WTC11 (cell line): Measurements from ENCODE around the gene VRTN. TPM values are rescaled to one million over a fixed set of nuclear protein-coding genes. Genes with fewer than 3 reads are reported as not detected.

ENCODE experiments used
- ATAC-seq: fragments of 200-7000 bp; cut with Tn5 transposase; 2 replicates; pipeline ENCODE4 v1.10.0; 2021; ENCODE audit warnings: mild to moderate bottlenecking, moderate library complexity
- CTCF ChIA-PET: fragments of 300-600 bp; sonication (Branson Sonifier 250); formaldehyde crosslinking; loops from one replicate; lab custom pipeline; 2021; ENCODE audit warnings: antibody characterized with exemption; lab: Charles Lee
- POLR2A ChIA-PET: fragments of 350-600 bp; sonication (Branson Sonifier 250); formaldehyde crosslinking; loops from one replicate; lab custom pipeline; 2021; ENCODE audit warnings: antibody characterized with exemption; lab: Charles Lee
- DNase-seq: peaks from one replicate; pipeline ENCODE4 v3.0.0; 2021; ENCODE audit warnings: low spot score
- H3K27ac Mint-ChIP-seq: 2 replicates; pipeline ENCODE4 v1.8.0; 2021; ENCODE audit warnings: mixed read lengths
- H3K27me3 Mint-ChIP-seq: 2 replicates; pipeline ENCODE4 v1.8.0; 2021; ENCODE audit warnings: low read depth, mild to moderate bottlenecking, moderate library complexity, mixed read lengths
- H3K36me3 Mint-ChIP-seq: 2 replicates; pipeline ENCODE4 v1.8.0; 2021; ENCODE audit warnings: mixed read lengths
- H3K4me1 Mint-ChIP-seq: 2 replicates; pipeline ENCODE4 v1.8.0; 2022; ENCODE audit warnings: mixed read lengths
- H3K4me3 Mint-ChIP-seq: 2 replicates; pipeline ENCODE4 v1.8.0; 2021; ENCODE audit warnings: mild to moderate bottlenecking, moderate library complexity, mixed read lengths
- H3K9me3 Mint-ChIP-seq: 2 replicates; pipeline ENCODE4 v1.8.0; 2021; ENCODE audit warnings: mixed read lengths
- EMX1 ChIP-seq: fragments of 250-450 bp; sonication (Bioruptor Pico); IDR thresholded peaks from 2 replicates; pipeline ENCODE4 v1.8.0; 2021; ENCODE audit warnings: mild to moderate bottlenecking
- FOXK1 ChIP-seq: sonication (generic); formaldehyde crosslinking; IDR thresholded peaks from 2 replicates; pipeline ENCODE4 v1.8.0; 2022; ENCODE audit warnings: mild to moderate bottlenecking, moderate library complexity, missing genetic modification reagents
- GRHL2 ChIP-seq: fragments of 250-450 bp; sonication (Bioruptor Pico); IDR thresholded peaks from 2 replicates; pipeline ENCODE4 v1.8.0; 2022; ENCODE audit warnings: mild to moderate bottlenecking, moderate library complexity; ENCODE audit not compliant: insufficient replicate concordance, severe bottlenecking
- NFATC4 ChIP-seq: fragments of 250-450 bp; sonication (Bioruptor Pico); IDR thresholded peaks from 2 replicates; pipeline ENCODE4 v1.9.0; 2021; ENCODE audit warnings: mild to moderate bottlenecking
- RORB ChIP-seq: fragments of 250-450 bp; sonication (Bioruptor Pico); IDR thresholded peaks from 2 replicates; pipeline ENCODE4 v1.9.0; 2021; ENCODE audit warnings: mild to moderate bottlenecking
- SMAD3 ChIP-seq: sonication (generic); formaldehyde crosslinking; IDR thresholded peaks from 2 replicates; pipeline ENCODE4 v1.8.0; 2022; ENCODE audit warnings: missing genetic modification reagents, mild to moderate bottlenecking, borderline replicate concordance
- ZNF219 ChIP-seq: sonication (generic); formaldehyde crosslinking; IDR thresholded peaks from 2 replicates; pipeline ENCODE4 v1.8.0; 2023; ENCODE audit warnings: missing genetic modification reagents, mild to moderate bottlenecking, borderline replicate concordance
- ZNF232 ChIP-seq: sonication (generic); formaldehyde crosslinking; IDR thresholded peaks from 2 replicates; pipeline ENCODE4 v1.8.0; 2022; ENCODE audit warnings: mild to moderate bottlenecking, missing genetic modification reagents
- total RNA-seq: library from RNA; stranded (reverse); gene quantifications from 3 replicates; pipeline ENCODE4 v1.2.3, GENCODE V29; 2021
- TF ChIP-seq, protein P1 (sequence below): fragments of 250-450 bp; sonication (Bioruptor Pico); conservative IDR thresholded peaks from 2 replicates; pipeline ENCODE4 v1.9.0; 2021; ENCODE audit warnings: mild to moderate bottlenecking
- TF ChIP-seq, protein P2 (sequence below): fragments of 250-450 bp; sonication (Bioruptor Pico); IDR thresholded peaks from 2 replicates; pipeline ENCODE4 v1.9.0; 2021; ENCODE audit warnings: mild to moderate bottlenecking
- TF ChIP-seq, protein P3 (sequence below): fragments of 250-450 bp; sonication (Bioruptor Pico); IDR thresholded peaks from 2 replicates; pipeline ENCODE4 v1.8.0; 2021; ENCODE audit warnings: mild to moderate bottlenecking
- TF ChIP-seq, protein P4 (sequence below): fragments of 250-450 bp; sonication (Bioruptor Pico); IDR thresholded peaks from 2 replicates; pipeline ENCODE4 v2.1.2; 2022; ENCODE audit warnings: mild to moderate bottlenecking, moderate library complexity
- TF ChIP-seq, protein P5 (sequence below): sonication (generic); formaldehyde crosslinking; IDR thresholded peaks from 2 replicates; pipeline ENCODE4 v1.8.1; 2022; ENCODE audit warnings: mild to moderate bottlenecking, missing genetic modification reagents, moderate library complexity, borderline replicate concordance
- TF ChIP-seq, protein P6 (sequence below): sonication (generic); formaldehyde crosslinking; IDR thresholded peaks from 2 replicates; pipeline ENCODE4 v1.8.0; 2022; ENCODE audit warnings: mild to moderate bottlenecking, missing genetic modification reagents

Gene VRTN
- total RNA-seq, 1 experiment from 2014 or later = 106 TPM

DNA sequence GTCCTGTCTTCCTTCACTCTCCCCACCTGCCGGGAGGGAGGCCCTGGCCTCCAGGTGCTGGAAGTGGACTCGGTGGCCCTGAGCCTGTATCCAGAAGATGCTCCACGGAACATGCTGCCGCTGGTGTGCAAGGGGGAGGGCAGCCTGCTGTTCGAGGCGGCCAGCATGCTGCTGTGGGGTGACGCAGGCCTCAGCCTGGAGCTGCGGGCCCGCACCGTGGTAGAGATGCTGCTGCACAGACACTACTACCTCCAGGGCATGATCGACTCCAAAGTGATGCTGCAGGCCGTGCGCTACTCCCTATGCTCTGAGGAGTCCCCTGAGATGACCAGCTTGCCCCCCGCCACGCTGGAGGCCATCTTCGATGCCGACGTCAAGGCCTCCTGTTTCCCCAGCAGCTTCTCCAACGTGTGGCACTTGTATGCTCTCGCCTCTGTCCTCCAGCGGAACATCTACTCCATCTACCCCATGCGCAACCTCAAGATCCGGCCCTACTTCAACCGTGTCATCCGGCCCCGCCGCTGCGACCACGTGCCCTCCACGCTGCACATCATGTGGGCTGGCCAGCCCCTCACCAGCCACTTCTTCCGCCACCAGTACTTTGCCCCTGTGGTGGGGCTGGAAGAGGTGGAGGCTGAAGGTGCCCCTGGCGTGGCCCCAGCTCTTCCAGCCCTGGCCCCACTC, 8.8 kb downstream of the VRTN start:
- H3K4me1 Mint-ChIP-seq = peaks cover 56% of the 10 kb centered on the region
- TF ChIP-seq, protein P1, sequence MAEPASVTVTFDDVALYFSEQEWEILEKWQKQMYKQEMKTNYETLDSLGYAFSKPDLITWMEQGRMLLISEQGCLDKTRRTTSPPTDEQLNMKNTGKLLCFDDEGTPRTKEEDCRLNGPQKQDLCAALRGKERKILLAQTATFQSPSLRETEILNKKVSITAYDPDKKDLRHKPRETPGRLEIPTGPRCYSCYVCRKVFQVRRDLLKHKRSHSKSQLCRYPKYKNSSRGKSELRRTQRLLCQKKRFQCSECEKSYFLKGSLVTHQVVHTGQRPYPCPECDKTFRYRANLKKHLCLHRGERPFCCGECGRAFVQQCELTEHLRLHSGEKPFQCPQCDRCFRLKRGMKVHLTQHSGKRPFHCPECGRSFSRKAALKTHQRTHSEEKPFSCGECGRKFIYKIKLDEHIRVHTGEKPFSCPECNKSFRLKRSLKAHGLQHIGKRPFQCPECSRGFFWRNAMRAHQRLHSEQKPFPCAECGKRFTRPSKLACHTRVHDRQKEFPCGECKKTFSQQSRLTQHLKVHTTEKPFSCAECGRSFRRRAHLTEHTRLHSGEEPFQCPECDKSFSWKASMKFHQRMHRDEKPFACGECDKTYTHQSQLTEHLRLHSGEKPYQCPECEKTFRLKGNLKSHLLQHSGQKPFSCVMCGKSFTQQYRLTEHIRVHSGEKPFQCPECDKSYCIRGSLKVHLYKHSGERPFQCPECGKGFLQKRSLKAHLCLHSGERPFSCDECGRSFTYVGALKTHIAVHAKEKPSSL (CRISPR knock-in tag) = no peak
- TF ChIP-seq FOXK1 (CRISPR knock-in tag) = no peak
- no peak overlapping the region for H3K4me3 Mint-ChIP-seq
- ChIA-PET CTCF (interaction anchor here (1.0 to 1.1 kb wide), 2 partner anchors 9 to 122 kb away, joined by 3 to 5 read pairs; partner anchors contain the start of gene VRTN), POLR2A (interaction anchor here (0.9 to 1.5 kb wide), 2 partner anchors 9 to 31 kb away, joined by 4 to 7 read pairs; partner anchors contain the start of gene VRTN)
- DNase-seq (no peak), ATAC-seq (no peak)
- H3K27me3 Mint-ChIP-seq = no peaks in the 10 kb centered on the region
- H3K9me3 Mint-ChIP-seq = no peaks in the 10 kb centered on the region
- H3K36me3 Mint-ChIP-seq = peaks cover 49% of the 10 kb centered on the region
- peak overlapping the region; percentile 84 for H3K27ac Mint-ChIP-seq

DNA sequence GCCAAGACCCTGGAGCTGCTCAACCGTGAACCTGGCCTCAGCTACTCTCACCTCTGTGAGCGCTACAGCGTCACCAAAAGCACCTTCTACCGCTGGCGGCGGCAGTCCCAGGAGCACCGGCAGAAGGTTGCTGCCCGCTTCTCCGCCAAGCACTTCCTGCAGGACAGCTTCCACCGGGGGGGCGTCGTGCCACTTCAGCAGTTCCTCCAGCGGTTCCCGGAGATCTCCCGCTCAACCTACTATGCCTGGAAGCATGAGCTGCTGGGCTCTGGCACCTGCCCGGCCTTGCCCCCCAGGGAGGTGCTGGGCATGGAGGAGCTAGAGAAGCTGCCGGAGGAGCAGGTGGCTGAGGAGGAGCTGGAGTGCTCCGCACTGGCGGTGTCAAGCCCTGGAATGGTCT, 9.3 kb downstream of the VRTN start:
- H3K4me1 Mint-ChIP-seq = peaks cover 56% of the 10 kb centered on the region
- TF ChIP-seq ZNF232 = no peak
- TF ChIP-seq, protein P2, sequence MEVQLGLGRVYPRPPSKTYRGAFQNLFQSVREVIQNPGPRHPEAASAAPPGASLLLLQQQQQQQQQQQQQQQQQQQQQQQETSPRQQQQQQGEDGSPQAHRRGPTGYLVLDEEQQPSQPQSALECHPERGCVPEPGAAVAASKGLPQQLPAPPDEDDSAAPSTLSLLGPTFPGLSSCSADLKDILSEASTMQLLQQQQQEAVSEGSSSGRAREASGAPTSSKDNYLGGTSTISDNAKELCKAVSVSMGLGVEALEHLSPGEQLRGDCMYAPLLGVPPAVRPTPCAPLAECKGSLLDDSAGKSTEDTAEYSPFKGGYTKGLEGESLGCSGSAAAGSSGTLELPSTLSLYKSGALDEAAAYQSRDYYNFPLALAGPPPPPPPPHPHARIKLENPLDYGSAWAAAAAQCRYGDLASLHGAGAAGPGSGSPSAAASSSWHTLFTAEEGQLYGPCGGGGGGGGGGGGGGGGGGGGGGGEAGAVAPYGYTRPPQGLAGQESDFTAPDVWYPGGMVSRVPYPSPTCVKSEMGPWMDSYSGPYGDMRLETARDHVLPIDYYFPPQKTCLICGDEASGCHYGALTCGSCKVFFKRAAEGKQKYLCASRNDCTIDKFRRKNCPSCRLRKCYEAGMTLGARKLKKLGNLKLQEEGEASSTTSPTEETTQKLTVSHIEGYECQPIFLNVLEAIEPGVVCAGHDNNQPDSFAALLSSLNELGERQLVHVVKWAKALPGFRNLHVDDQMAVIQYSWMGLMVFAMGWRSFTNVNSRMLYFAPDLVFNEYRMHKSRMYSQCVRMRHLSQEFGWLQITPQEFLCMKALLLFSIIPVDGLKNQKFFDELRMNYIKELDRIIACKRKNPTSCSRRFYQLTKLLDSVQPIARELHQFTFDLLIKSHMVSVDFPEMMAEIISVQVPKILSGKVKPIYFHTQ (CRISPR knock-in tag) = no peak
- TF ChIP-seq, protein P3, sequence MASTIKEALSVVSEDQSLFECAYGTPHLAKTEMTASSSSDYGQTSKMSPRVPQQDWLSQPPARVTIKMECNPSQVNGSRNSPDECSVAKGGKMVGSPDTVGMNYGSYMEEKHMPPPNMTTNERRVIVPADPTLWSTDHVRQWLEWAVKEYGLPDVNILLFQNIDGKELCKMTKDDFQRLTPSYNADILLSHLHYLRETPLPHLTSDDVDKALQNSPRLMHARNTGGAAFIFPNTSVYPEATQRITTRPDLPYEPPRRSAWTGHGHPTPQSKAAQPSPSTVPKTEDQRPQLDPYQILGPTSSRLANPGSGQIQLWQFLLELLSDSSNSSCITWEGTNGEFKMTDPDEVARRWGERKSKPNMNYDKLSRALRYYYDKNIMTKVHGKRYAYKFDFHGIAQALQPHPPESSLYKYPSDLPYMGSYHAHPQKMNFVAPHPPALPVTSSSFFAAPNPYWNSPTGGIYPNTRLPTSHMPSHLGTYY = no peak
- no peak for TF ChIP-seq GRHL2 (CRISPR knock-in tag)
- ChIA-PET CTCF (interaction anchor here (1.0 to 1.1 kb wide), 2 partner anchors 10 to 122 kb away, joined by 3 to 5 read pairs; partner anchors contain the start of gene VRTN), POLR2A (interaction anchor here (0.9 kb wide), 1 partner anchor 10 kb away, joined by 4 read pairs; the partner anchor contains the start of gene VRTN)
- H3K27ac Mint-ChIP-seq = peak overlapping the region; percentile 84; the same call in 1 of the 2 replicates
- H3K27me3 Mint-ChIP-seq = no peaks in the 10 kb centered on the region
- DNase-seq (no peak), ATAC-seq (no peak)
- no peak overlapping the region for H3K4me3 Mint-ChIP-seq
- H3K36me3 Mint-ChIP-seq = peaks cover 46% of the 10 kb centered on the region
- H3K9me3 Mint-ChIP-seq = no peaks in the 10 kb centered on the region

DNA sequence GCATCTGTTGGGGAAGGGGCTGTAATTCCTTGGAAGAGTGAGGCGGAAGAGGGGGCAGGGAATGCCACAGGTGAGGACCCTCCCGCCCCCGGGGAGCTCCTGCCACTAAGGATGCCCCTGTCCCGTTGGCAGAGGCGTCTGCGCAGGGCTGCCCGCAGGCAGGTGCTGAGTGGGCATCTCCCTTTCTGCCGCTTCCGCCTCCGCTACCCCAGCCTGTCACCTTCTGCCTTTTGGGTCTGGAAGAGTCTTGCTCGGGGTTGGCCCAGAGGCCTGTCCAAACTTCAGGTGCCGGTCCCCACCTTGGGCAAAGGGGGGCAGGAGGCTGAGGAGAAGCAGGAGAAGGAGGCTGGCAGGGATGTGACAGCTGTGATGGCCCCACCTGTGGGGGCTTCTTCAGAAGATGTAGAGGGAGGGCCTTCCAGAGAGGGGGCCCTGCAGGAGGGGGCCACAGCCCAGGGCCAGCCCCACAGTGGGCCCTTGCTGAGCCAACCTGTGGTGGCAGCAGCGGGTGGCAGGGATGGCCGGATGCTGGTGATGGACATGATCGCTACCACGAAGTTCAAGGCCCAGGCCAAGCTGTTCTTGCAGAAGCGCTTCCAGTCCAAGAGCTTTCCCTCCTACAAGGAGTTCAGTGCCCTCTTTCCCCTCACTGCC, 10.0 kb downstream of the VRTN start:
- Mint-ChIP-seq H3K4me3 (no peak overlapping the region), H3K36me3 (peaks cover 43% of the 10 kb centered on the region), H3K27ac (peak overlapping the region; percentile 81; the same call in 1 of the 2 replicates), H3K27me3 (no peaks in the 10 kb centered on the region), H3K4me1 (peaks cover 53% of the 10 kb centered on the region), H3K9me3 (no peaks in the 10 kb centered on the region)
- ChIA-PET CTCF (interaction anchor here (1.0 kb wide), 1 partner anchor 10 kb away, joined by 3 read pairs; the partner anchor contains the start of gene VRTN), POLR2A (interaction anchor here (0.5 kb wide), 1 partner anchor 13 kb away, joined by 7 read pairs; no protein-coding TSS in a partner anchor)
- ATAC-seq (no peak), DNase-seq (no peak)
- TF ChIP-seq NFATC4 (CRISPR knock-in tag) (no peak), SMAD3 (CRISPR knock-in tag) (no peak), RORB (CRISPR knock-in tag) (no peak), EMX1 (CRISPR knock-in tag) (no peak), ZNF219 (CRISPR knock-in tag) (no peak)
- TF ChIP-seq, protein P4, sequence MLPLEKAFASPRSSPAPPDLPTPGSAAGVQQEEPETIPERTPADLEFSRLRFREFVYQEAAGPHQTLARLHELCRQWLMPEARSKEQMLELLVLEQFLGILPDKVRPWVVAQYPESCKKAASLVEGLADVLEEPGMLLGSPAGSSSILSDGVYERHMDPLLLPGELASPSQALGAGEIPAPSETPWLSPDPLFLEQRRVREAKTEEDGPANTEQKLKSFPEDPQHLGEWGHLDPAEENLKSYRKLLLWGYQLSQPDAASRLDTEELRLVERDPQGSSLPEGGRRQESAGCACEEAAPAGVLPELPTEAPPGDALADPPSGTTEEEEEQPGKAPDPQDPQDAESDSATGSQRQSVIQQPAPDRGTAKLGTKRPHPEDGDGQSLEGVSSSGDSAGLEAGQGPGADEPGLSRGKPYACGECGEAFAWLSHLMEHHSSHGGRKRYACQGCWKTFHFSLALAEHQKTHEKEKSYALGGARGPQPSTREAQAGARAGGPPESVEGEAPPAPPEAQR (CRISPR knock-in tag) = no peak
- TF ChIP-seq, protein P5, sequence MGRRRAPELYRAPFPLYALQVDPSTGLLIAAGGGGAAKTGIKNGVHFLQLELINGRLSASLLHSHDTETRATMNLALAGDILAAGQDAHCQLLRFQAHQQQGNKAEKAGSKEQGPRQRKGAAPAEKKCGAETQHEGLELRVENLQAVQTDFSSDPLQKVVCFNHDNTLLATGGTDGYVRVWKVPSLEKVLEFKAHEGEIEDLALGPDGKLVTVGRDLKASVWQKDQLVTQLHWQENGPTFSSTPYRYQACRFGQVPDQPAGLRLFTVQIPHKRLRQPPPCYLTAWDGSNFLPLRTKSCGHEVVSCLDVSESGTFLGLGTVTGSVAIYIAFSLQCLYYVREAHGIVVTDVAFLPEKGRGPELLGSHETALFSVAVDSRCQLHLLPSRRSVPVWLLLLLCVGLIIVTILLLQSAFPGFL (CRISPR knock-in tag) = no peak
- TF ChIP-seq, protein P2 (CRISPR knock-in tag) = no peak
- TF ChIP-seq, protein P6, sequence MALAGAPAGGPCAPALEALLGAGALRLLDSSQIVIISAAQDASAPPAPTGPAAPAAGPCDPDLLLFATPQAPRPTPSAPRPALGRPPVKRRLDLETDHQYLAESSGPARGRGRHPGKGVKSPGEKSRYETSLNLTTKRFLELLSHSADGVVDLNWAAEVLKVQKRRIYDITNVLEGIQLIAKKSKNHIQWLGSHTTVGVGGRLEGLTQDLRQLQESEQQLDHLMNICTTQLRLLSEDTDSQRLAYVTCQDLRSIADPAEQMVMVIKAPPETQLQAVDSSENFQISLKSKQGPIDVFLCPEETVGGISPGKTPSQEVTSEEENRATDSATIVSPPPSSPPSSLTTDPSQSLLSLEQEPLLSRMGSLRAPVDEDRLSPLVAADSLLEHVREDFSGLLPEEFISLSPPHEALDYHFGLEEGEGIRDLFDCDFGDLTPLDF = no peak
